K562 (cell line): ENCODE results near the gene NAP1L4.
A peak's percentile ranks its signal among the peaks of the same experiment; 100 is the strongest.

Experiments used
- CC2D1A ChIP-seq: fragments of 450-650 bp; IDR thresholded peaks from 2 replicates; pipeline ENCODE4 v1.6.1; 2017; ENCODE audit warnings: mild to moderate bottlenecking
- CTCF ChIP-seq, 3 experiments: IDR thresholded peaks in 2 of 3; conservative IDR thresholded peaks in 1 of 3; 2 replicates each; pipeline ENCODE4 v1.5.1; 2011 to 2012; ENCODE audit warnings: low read length in 3 of 3, mild to moderate bottlenecking in 3 of 3, control low read depth in 2 of 3, improper control_type of control experiment in 1 of 3, inconsistent platforms in 1 of 3, low read depth in 1 of 3, mixed read lengths in 1 of 3, moderate library complexity in 1 of 3; ENCODE audit not compliant: insufficient read depth in 2 of 3
- HDGF ChIP-seq: fragments of 450-650 bp; IDR thresholded peaks from 2 replicates; pipeline ENCODE4 v1.6.1; 2016
- MYNN ChIP-seq, 2 experiments: sonication (generic); formaldehyde crosslinking in 1 of 2; IDR thresholded peaks; 2 replicates each; pipeline versions ENCODE4 v1.5.0 to v1.6.1; 2016 to 2020; ENCODE audit warnings: antibody characterized with exemption in 1 of 2, missing genetic modification reagents in 1 of 2
- NR2C2 ChIP-seq, 2 experiments: fragments of 200-800 bp in 1 of 2; sonication (Bioruptor generic) in 1 of 2; sonication (generic) in 1 of 2; formaldehyde crosslinking in 1 of 2; IDR thresholded peaks; 2 replicates each; pipeline versions ENCODE4 v1.6.1 to v1.8.0; 2016 to 2022; ENCODE audit warnings: mild to moderate bottlenecking in 1 of 2, missing compliant biosample characterization in 1 of 2, missing genetic modification characterization in 1 of 2, missing genetic modification reagents in 1 of 2
- PATZ1 ChIP-seq: fragments of 250-450 bp; sonication (Bioruptor Pico); IDR thresholded peaks from 2 replicates; pipeline ENCODE4 v1.5.0; 2020; ENCODE audit warnings: mild to moderate bottlenecking, borderline replicate concordance
- PHTF2 ChIP-seq: fragments of 250-450 bp; sonication (Bioruptor Pico); IDR thresholded peaks from 2 replicates; pipeline ENCODE4 v1.5.0; 2021; ENCODE audit warnings: mild to moderate bottlenecking
- PKNOX1 ChIP-seq: fragments of 450-650 bp; IDR thresholded peaks from 2 replicates; pipeline ENCODE4 v1.6.1; 2016
- POLR2A ChIP-seq: fragments of 450-650 bp; conservative IDR thresholded peaks from 2 replicates; pipeline ENCODE4 v1.6.1; 2016
- RAD21 ChIP-seq, 2 experiments: fragments of 250-450 bp in 1 of 2; fragments of 450-650 bp in 1 of 2; sonication (Bioruptor Pico) in 1 of 2; formaldehyde crosslinking in 1 of 2; IDR thresholded peaks in 1 of 2; conservative IDR thresholded peaks in 1 of 2; 2 replicates each; pipeline versions ENCODE4 v1.4.0 to v1.8.0; 2020 to 2022; ENCODE audit warnings: mild to moderate bottlenecking in 2 of 2, moderate library complexity in 1 of 2
- SMC3 ChIP-seq: conservative IDR thresholded peaks from 2 replicates; pipeline ENCODE4 v1.6.1; 2011; ENCODE audit warnings: low read depth, low read length, improper control_type of control experiment; ENCODE audit not compliant: insufficient read depth
- SRSF9 ChIP-seq: fragments of 200-400 bp; formaldehyde crosslinking; IDR thresholded peaks from 2 replicates; pipeline ENCODE4 v1.6.1; 2017; ENCODE audit warnings: low read depth, low read length, borderline replicate concordance
- TSC22D4 ChIP-seq: fragments of 450-650 bp; IDR thresholded peaks from 2 replicates; pipeline ENCODE4 v1.6.1; 2016; ENCODE audit warnings: missing genetic modification characterization, missing biosample characterization, control low read depth
- ZNF431 ChIP-seq: sonication (generic); formaldehyde crosslinking; IDR thresholded peaks from 2 replicates; pipeline ENCODE4 v1.8.0; 2022; ENCODE audit warnings: mild to moderate bottlenecking, missing genetic modification reagents

- TF ChIP-seq RAD21 (CRISPR knock-in tag; conservative IDR thresholded peaks at IDR 0.05 in 1 of 2, IDR thresholded peaks at IDR 0.05 in 1 of 2) (no peak), POLR2A (peak; percentile 67; the same call in 1 of the 2 replicates), CC2D1A (no peak), SRSF9 (no peak), PHTF2 (CRISPR knock-in tag) (no peak), PATZ1 (CRISPR knock-in tag) (no peak), NR2C2 (CRISPR knock-in tag; IDR thresholded peaks at IDR 0.05) (no peak), NR2C2 (tag; IDR thresholded peaks at IDR 0.05) (no peak), TSC22D4 (tag) (no peak), PKNOX1 (no peak), MYNN (IDR thresholded peaks at IDR 0.05) (no peak), MYNN (CRISPR knock-in tag; IDR thresholded peaks at IDR 0.05) (no peak), ZNF431 (CRISPR knock-in tag) (no peak), SMC3 (no peak), CTCF (IDR thresholded peaks at IDR 0.05 in 2 of 3, conservative IDR thresholded peaks at IDR 0.05 in 1 of 3; ENCODE audit: insufficient read depth in 2 of 3, low read depth in 1 of 3, low read length in 3 of 3) (no peak), HDGF (no peak)
Observed at GRCh38 chr11:2942872-2943710, 49.0 kb downstream of the NAP1L4 start.
